Astrocyte (in vitro differentiated cells and primary cell): ENCODE data around the gene DFFB.

Source experiments
- EZH2 ChIP-seq: IDR thresholded peaks from 2 replicates; pipeline ENCODE4 v1.6.1; 2012; ENCODE audit warnings: mild to moderate bottlenecking, low read length, inconsistent platforms; ENCODE audit not compliant: insufficient read depth
- TF ChIP-seq, protein P1 (sequence below): IDR thresholded peaks from 2 replicates; pipeline ENCODE4 v1.5.1; 2011; ENCODE audit warnings: low read depth, mild to moderate bottlenecking, inconsistent platforms, low read length, moderate library complexity; ENCODE audit not compliant: insufficient read depth

DNA sequence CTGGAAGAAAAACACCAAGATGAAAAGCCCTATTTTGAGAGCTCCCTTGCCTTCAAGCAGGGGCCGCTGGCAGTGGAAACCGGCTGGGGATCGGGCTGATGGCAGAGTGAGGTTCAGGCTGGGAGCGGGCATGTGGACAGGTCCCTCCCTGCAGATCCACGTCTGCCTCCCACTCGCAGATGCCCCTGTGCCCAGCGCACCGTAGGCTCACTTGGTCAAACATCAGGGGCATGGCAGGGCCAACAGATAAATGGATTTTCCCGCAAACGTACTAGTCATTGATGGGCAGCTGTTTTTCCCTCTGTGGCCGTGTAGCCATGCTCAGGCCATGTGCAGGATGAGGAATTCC lies 49.4 kb downstream of the DFFB start:
- TF ChIP-seq, protein P1, sequence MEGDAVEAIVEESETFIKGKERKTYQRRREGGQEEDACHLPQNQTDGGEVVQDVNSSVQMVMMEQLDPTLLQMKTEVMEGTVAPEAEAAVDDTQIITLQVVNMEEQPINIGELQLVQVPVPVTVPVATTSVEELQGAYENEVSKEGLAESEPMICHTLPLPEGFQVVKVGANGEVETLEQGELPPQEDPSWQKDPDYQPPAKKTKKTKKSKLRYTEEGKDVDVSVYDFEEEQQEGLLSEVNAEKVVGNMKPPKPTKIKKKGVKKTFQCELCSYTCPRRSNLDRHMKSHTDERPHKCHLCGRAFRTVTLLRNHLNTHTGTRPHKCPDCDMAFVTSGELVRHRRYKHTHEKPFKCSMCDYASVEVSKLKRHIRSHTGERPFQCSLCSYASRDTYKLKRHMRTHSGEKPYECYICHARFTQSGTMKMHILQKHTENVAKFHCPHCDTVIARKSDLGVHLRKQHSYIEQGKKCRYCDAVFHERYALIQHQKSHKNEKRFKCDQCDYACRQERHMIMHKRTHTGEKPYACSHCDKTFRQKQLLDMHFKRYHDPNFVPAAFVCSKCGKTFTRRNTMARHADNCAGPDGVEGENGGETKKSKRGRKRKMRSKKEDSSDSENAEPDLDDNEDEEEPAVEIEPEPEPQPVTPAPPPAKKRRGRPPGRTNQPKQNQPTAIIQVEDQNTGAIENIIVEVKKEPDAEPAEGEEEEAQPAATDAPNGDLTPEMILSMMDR: no peak
- no peak for TF ChIP-seq EZH2
